ENCODE results near the gene PPFIA2. TPM values are rescaled to one million over a fixed set of nuclear protein-coding genes. Genes with fewer than 3 reads are reported as not detected.

Gene PPFIA2
- total RNA-seq, 6 experiments from 2014 or later, result not detected

DNA sequence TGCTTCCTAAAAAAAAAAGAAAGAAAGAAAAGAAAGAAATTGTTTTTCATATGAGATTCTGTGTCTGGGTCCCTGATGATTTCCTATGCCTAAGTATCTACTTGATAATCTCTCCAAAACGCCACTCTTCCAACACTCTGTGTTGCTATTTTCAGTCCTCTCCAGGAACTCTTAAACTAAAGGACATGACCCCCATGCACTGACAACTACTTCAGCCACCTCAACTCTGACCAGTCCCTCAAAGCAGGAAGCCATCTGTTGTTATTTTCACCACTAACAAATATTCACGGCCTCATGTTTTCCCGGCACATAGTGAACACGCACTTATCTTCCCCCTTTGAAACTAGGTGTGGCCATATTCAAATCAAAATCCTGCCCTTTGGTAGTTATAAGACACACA lies 259.3 kb downstream of the PPFIA2 start:
- H3K4me1 Mint-ChIP-seq (ENCODE audit: low read depth), result no peaks in the 10 kb centered on the region
- no peak overlapping the region for H3K27ac Mint-ChIP-seq
- TF ChIP-seq, protein P1, sequence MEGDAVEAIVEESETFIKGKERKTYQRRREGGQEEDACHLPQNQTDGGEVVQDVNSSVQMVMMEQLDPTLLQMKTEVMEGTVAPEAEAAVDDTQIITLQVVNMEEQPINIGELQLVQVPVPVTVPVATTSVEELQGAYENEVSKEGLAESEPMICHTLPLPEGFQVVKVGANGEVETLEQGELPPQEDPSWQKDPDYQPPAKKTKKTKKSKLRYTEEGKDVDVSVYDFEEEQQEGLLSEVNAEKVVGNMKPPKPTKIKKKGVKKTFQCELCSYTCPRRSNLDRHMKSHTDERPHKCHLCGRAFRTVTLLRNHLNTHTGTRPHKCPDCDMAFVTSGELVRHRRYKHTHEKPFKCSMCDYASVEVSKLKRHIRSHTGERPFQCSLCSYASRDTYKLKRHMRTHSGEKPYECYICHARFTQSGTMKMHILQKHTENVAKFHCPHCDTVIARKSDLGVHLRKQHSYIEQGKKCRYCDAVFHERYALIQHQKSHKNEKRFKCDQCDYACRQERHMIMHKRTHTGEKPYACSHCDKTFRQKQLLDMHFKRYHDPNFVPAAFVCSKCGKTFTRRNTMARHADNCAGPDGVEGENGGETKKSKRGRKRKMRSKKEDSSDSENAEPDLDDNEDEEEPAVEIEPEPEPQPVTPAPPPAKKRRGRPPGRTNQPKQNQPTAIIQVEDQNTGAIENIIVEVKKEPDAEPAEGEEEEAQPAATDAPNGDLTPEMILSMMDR (IDR thresholded peaks at IDR 0.05), result no peak
- no peak for DNase-seq
- H3K4me3 Mint-ChIP-seq, result no peak overlapping the region
- H3K27me3 Mint-ChIP-seq (ENCODE audit: insufficient read depth), result no peaks in the 10 kb centered on the region
- peaks cover 37% of the 10 kb centered on the region for H3K9me3 Mint-ChIP-seq
- H3K36me3 Mint-ChIP-seq (ENCODE audit: low read depth), result no peaks in the 10 kb centered on the region

GRCh38 chr12:81492131-81492720 lies 266.9 kb downstream of the PPFIA2 start:
- no peaks in the 10 kb centered on the region for H3K36me3 Mint-ChIP-seq (ENCODE audit: low read depth)
- no peaks in the 10 kb centered on the region for H3K27me3 Mint-ChIP-seq (ENCODE audit: insufficient read depth)
- H3K4me3 Mint-ChIP-seq, result no peak overlapping the region
- no peaks in the 10 kb centered on the region for H3K4me1 Mint-ChIP-seq (ENCODE audit: low read depth)
- H3K9me3 Mint-ChIP-seq, result peaks cover 7% of the 10 kb centered on the region; the same call in 1 of the 2 replicates
- TF ChIP-seq, protein P1 (IDR thresholded peaks at IDR 0.05), result no peak
- no peak for DNase-seq
- H3K27ac Mint-ChIP-seq, result no peak overlapping the region

DNA sequence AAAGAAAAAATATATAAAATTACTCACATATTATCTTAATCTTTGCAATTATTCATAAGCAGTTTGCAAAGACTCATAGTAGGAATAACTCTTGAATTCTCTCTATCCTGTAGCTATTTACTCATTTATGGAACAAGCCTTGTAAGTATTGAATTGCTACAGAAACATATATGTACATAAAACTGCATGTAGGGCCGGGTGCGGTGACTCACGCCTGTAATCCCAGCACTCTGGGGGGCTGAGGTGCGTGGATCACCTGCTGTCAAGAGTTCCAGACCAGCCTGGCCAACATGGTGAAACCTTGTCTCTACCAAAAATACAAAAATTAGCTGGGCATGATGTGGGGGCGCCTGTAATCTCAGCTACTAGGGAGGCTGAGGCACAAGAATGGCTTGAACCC lies 286.2 kb downstream of the PPFIA2 start:
- H3K27ac Mint-ChIP-seq, result no peak overlapping the region
- no peaks in the 10 kb centered on the region for H3K27me3 Mint-ChIP-seq (ENCODE audit: insufficient read depth)
- peaks cover 37% of the 10 kb centered on the region for H3K9me3 Mint-ChIP-seq
- no peaks in the 10 kb centered on the region for H3K36me3 Mint-ChIP-seq (ENCODE audit: low read depth)
- H3K4me3 Mint-ChIP-seq, result no peak overlapping the region
- no peaks in the 10 kb centered on the region for H3K4me1 Mint-ChIP-seq (ENCODE audit: low read depth)
- DNase-seq, result no peak
- TF ChIP-seq, protein P1 (IDR thresholded peaks at IDR 0.05), result no peak

GRCh38 chr12:81470923-81471322 lies 288.2 kb downstream of the PPFIA2 start:
- Mint-ChIP-seq H3K9me3 (peaks cover 21% of the 10 kb centered on the region), H3K27me3 (ENCODE audit: insufficient read depth) (no peaks in the 10 kb centered on the region), H3K36me3 (ENCODE audit: low read depth) (no peaks in the 10 kb centered on the region), H3K4me3 (no peak overlapping the region), H3K27ac (no peak overlapping the region), H3K4me1 (ENCODE audit: low read depth) (no peaks in the 10 kb centered on the region)
- no peak for DNase-seq
- TF ChIP-seq, protein P1 (IDR thresholded peaks at IDR 0.05), result no peak

DNA sequence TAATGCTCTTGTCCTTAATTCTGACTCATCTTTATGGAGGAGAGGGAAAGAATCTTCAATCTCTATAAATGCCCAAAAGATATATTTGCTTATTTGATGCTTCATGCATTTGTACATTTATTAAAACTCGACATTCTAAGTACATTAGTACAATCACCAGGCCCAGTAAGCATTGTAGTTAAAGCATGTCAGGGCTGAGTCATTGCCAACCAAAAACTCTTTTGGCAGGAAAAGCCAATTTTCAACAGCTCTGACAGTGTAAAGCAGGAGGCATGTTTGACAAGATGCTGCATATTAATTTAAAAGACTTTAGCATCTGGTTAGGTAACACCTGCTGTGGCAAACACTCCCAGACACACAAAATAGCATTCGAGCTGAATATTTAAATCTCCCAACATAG lies 290.9 kb downstream of the PPFIA2 start:
- no peak overlapping the region for H3K4me3 Mint-ChIP-seq
- peaks cover 23% of the 10 kb centered on the region for H3K9me3 Mint-ChIP-seq
- H3K4me1 Mint-ChIP-seq (ENCODE audit: low read depth), result no peaks in the 10 kb centered on the region
- H3K27ac Mint-ChIP-seq, result no peak overlapping the region
- TF ChIP-seq, protein P1 (IDR thresholded peaks at IDR 0.05), result no peak
- H3K27me3 Mint-ChIP-seq (ENCODE audit: insufficient read depth), result no peaks in the 10 kb centered on the region
- no peak for DNase-seq
- no peaks in the 10 kb centered on the region for H3K36me3 Mint-ChIP-seq (ENCODE audit: low read depth)

- TF ChIP-seq, protein P1 (IDR thresholded peaks at IDR 0.05), result no peak
- no peaks in the 10 kb centered on the region for H3K27me3 Mint-ChIP-seq (ENCODE audit: insufficient read depth)
- no peak overlapping the region for H3K4me3 Mint-ChIP-seq
- no peaks in the 10 kb centered on the region for H3K36me3 Mint-ChIP-seq (ENCODE audit: low read depth)
- no peak overlapping the region for H3K27ac Mint-ChIP-seq
- no peak for DNase-seq
- peaks cover 16% of the 10 kb centered on the region for H3K9me3 Mint-ChIP-seq
- no peaks in the 10 kb centered on the region for H3K4me1 Mint-ChIP-seq (ENCODE audit: low read depth)
Observed at GRCh38 chr12:81465876-81466275, 293.3 kb downstream of the PPFIA2 start.
